Pancreas (tissue), 10 donors: ENCODE measurements around the gene NUB1. TPM values are rescaled to one million over a fixed set of nuclear protein-coding genes. Genes with fewer than 3 reads are reported as not detected.
A peak's percentile ranks its signal among the peaks of the same experiment; 100 is the strongest.

Experiments used
- ATAC-seq, 4 donors: fragments of 200-7000 bp; cut with Tn5 transposase; one replicate each; pipeline versions ENCODE4 v1.8.0 to v1.9.1; 2020; ENCODE audit warnings: mild to moderate bottlenecking in 4 of 4, moderate library complexity in 4 of 4
- DNase-seq, 6 donors: peaks; one replicate each; pipeline ENCODE4 v3.0.0-alpha.2; 2020
- FAIRE-seq: peaks from 2 replicates; lab custom pipeline; 2012; peaks lifted over from hg19 to GRCh38; lab: Jason Lieb, UNC
- H3K27ac ChIP-seq, 4 donors: fragments of 200-600 bp; sonication (generic); 1 replicate in 3 of 4; 2 replicates in 1 of 4; pipeline versions ENCODE4 v1.5.0 to v1.8.0; 2020
- H3K27me3 ChIP-seq, 4 donors: fragments of 200-600 bp; one replicate each; pipeline ENCODE4 v1.8.0; 2021
- H3K36me3 ChIP-seq, 3 donors: fragments of 200-600 bp; sonication (generic) in 1 of 3; one replicate each; pipeline versions ENCODE4 v1.5.0 to v1.8.0; 2020 to 2021
- H3K4me1 ChIP-seq, 3 donors: fragments of 200-600 bp; one replicate each; pipeline ENCODE4 v1.8.0; 2021
- H3K4me3 ChIP-seq, 4 donors: fragments of 200-600 bp; sonication (generic) in 2 of 4; one replicate each; pipeline versions ENCODE4 v1.5.0 to v1.8.0; 2020 to 2021
- H3K9me3 ChIP-seq, 4 donors: fragments of 200-600 bp; one replicate each; pipeline ENCODE4 v1.8.0; 2021
- WGBS, 2 donors: extraction: QIAGEN DNeasy Blood & Tissue Kit; methylation state at CpG; one replicate each; pipeline ENCODE4 v1.1.7; 2013; 5-methylcytosine and 5-hydroxymethylcytosine counted together
- intact Hi-C, 3 donors: fragments of 100-400 bp; cut with DNase I; formaldehyde crosslinking; loops; one replicate each; pipeline versions ENCODE4 v1.11.1 to v1.14.2; 2022
- polyA plus RNA-seq, 2 donors: library from polyadenylated mRNA; stranded (reverse); fragments of 200-250 nt; gene quantifications; one replicate each; pipeline ENCODE4 v1.2.3, GENCODE V29; 2013
- total RNA-seq, 6 donors: library from RNA; stranded (reverse); fragmentation: NEBNext Ultra II Directional in 4 of 6; extraction: Animal tissue kit (Norgen Biotek cat#: 25700) in 4 of 6; gene quantifications; one replicate each; pipeline versions ENCODE4 v1.2.1 to v1.2.4, GENCODE V29; 2021 to 2023
- TF ChIP-seq, protein P1 (sequence below), 4 donors: fragments of 200-600 bp; sonication (generic) in 3 of 4; IDR thresholded peaks; one replicate each; pipeline versions ENCODE4 v1.5.0 to v1.8.0; 2021; ENCODE audit warnings: antibody characterized with exemption in 4 of 4
- donor health status: healthy with polysubstance abuse.
- donor health status: DM: no; HTN: no; CAD: no; lungs with moderate emphysema.
- donor health status: DM: no; HTN: no; CAD: no.
- donor health status: control.
- donor health status: control.
- donor health status: Bipolar disorder and iron deficiency.
- donor health status: DM: yes; HTN: yes; CAD: no.
- donor health status: DM: no; HTN: no; CAD: no.
- donor health status: DM: no; HTN: no; CAD: no.
- donor health status: DM: yes; HTN: yes; CAD: no.

The NUB1 gene
- total and polyA plus RNA-seq, 8 donors = 19.5 to 30.6 (median 23.8) TPM

GRCh38 chr7:151402029-151402835 is 60.6 kb downstream of the NUB1 start:
- ATAC-seq (no peak), DNase-seq (no peak), FAIRE-seq (no peak)
- no peaks in the 10 kb centered on the region for H3K9me3 ChIP-seq
- TF ChIP-seq, protein P1, sequence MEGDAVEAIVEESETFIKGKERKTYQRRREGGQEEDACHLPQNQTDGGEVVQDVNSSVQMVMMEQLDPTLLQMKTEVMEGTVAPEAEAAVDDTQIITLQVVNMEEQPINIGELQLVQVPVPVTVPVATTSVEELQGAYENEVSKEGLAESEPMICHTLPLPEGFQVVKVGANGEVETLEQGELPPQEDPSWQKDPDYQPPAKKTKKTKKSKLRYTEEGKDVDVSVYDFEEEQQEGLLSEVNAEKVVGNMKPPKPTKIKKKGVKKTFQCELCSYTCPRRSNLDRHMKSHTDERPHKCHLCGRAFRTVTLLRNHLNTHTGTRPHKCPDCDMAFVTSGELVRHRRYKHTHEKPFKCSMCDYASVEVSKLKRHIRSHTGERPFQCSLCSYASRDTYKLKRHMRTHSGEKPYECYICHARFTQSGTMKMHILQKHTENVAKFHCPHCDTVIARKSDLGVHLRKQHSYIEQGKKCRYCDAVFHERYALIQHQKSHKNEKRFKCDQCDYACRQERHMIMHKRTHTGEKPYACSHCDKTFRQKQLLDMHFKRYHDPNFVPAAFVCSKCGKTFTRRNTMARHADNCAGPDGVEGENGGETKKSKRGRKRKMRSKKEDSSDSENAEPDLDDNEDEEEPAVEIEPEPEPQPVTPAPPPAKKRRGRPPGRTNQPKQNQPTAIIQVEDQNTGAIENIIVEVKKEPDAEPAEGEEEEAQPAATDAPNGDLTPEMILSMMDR (IDR thresholded peaks at IDR 0.05) = no peak
- no peak overlapping the region for H3K27ac ChIP-seq
- no peak overlapping the region for H3K4me3 ChIP-seq
- 86 to 93% methylated on average over 16 of the region's 16 CpGs for WGBS, 2 donors
- no peaks in the 10 kb centered on the region for H3K27me3 ChIP-seq
- intact Hi-C loops = no loop called here
- H3K36me3 ChIP-seq = no peaks in the 10 kb centered on the region
- H3K4me1 ChIP-seq = no peaks in the 10 kb centered on the region

- WGBS, 2 donors = 85 to 89% methylated on average over 9 of the region's 9 CpGs
- Histone ChIP-seq H3K9me3 (no peaks in the 10 kb centered on the region), H3K27me3 (peaks cover 0 to 3% (median 0%) of the 10 kb centered on the region in 4 donors), H3K4me3 (no peak overlapping the region), H3K36me3 (no peaks in the 10 kb centered on the region), H3K27ac (no peak overlapping the region), H3K4me1 (no peaks in the 10 kb centered on the region)
- intact Hi-C loops = no loop called here
- TF ChIP-seq, protein P1 (IDR thresholded peaks at IDR 0.05) = no peak
- FAIRE-seq (no peak), ATAC-seq (no peak), DNase-seq (no peak)
Measured at GRCh38 chr7:151403764-151404163, 62.2 kb downstream of the NUB1 start.

DNA sequence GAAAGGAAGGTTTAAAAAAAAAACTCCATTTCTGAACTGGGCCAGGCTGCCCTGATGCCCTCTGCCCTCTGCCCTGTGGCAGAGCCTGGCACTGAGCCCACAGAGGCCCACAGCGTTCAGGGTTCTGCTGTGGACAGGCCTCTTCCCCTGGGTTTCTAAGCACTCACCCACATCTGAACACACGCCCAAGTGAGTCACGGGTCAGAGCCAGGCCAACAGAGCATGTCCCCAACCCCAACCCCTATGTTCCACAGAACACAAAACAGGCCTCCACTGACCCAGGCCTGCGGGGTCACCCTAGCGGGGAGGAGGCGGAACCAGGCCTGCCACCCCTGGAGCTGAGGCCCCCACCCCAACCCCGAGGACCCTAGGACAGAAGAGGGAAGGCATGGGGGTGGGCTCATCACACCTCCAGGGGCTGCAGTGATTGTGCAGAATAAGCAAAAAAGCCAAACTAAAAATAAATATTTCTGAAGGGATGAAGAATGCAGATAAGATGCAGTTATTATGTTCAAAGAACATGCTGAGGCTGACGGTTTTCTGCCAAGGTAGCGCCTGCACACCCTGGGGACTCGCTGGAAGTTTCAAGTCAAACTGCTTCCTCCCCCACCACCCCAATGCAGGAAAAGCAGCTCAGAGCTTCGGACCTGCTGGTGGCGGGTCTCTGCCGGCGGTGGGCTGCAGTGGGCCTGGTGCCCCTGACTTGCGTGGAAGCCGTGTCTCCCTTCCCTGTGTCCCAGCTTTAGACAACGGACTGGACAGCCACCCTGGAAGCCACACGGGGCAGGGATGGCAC is 62.8 kb downstream of the NUB1 start:
- H3K27me3 ChIP-seq = peaks cover 0 to 3% (median 0%) of the 10 kb centered on the region in 4 donors
- ATAC-seq (peak in 3 of 4 donors; percentile 55 to 66 (median 59)), FAIRE-seq (no peak), DNase-seq (no peak)
- H3K4me1 ChIP-seq = peaks cover 0 to 3% (median 0%) of the 10 kb centered on the region in 3 donors
- H3K4me3 ChIP-seq = no peak overlapping the region
- WGBS, 2 donors = 78 to 79% methylated on average over 18 of the region's 18 CpGs
- intact Hi-C loops = no loop called here
- no peaks in the 10 kb centered on the region for H3K36me3 ChIP-seq
- H3K27ac ChIP-seq = no peak overlapping the region
- TF ChIP-seq, protein P1 (IDR thresholded peaks at IDR 0.05) = no peak
- no peaks in the 10 kb centered on the region for H3K9me3 ChIP-seq

DNA sequence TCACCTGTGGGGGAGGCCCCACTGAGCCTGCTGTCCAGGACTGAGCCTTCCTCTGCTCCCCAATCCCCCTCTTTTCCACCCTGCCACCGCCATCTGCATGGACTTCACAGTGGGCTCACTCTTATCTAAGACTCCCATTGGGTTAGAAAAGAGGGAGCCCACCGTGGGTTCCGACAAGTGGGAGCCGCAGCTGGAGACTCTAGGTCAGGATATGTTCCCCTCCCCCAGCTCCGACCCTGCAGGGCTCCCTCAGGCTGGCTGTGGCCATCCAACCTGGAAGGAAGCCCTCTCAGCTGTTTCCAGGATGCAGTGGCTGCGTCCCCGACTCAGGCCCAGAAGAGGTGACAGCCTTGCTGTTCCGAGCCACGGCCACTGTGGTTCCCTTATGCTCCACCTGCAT is 63.4 kb downstream of the NUB1 start:
- Histone ChIP-seq H3K4me1 (peaks cover 0 to 6% (median 0%) of the 10 kb centered on the region in 3 donors), H3K9me3 (no peaks in the 10 kb centered on the region), H3K4me3 (no peak overlapping the region), H3K27ac (no peak overlapping the region), H3K36me3 (no peaks in the 10 kb centered on the region), H3K27me3 (peaks cover 0 to 5% (median 2%) of the 10 kb centered on the region in 4 donors)
- FAIRE-seq (no peak), DNase-seq (no peak), ATAC-seq (no peak)
- intact Hi-C loops = no loop called here
- TF ChIP-seq, protein P1 (IDR thresholded peaks at IDR 0.05) = no peak
- 82 to 84% methylated on average over 9 of the region's 9 CpGs for WGBS, 2 donors
